Smooth muscle cell (in vitro differentiated cells): ENCODE data around the gene AIFM3. TPM values are rescaled to one million over a fixed set of nuclear protein-coding genes. Genes with fewer than 3 reads are reported as not detected.
"Not testable (repeated sequence)": the region's sequence is repeated elsewhere in the genome, so short reads cannot be mapped to it uniquely, and the experiment has no call there.

ENCODE experiments used
- DNase-seq: peaks from one replicate; lab custom pipeline; 2025; ENCODE audit not compliant: unreplicated experiment; lab: John Stamatoyannopoulos, UW
- H2AFZ ChIP-seq: fragments of 200-600 bp; sonication (generic); 2 replicates; pipeline ENCODE4 v1.6.0; 2016; ENCODE audit warnings: antibody characterized with exemption, low read depth, mild to moderate bottlenecking
- H3F3A ChIP-seq: fragments of 200-600 bp; sonication (generic); 2 replicates; pipeline ENCODE4 v1.6.0; 2017; ENCODE audit warnings: antibody characterized with exemption, low read depth
- H3K27ac ChIP-seq: fragments of 200-600 bp; sonication (generic); 2 replicates; pipeline ENCODE4 v1.5.1; 2016; ENCODE audit warnings: low read depth, mild to moderate bottlenecking
- H3K27me3 ChIP-seq: fragments of 200-600 bp; sonication (generic); 2 replicates; pipeline ENCODE4 v1.6.1; 2016; ENCODE audit warnings: low read depth, mild to moderate bottlenecking
- H3K36me3 ChIP-seq: fragments of 200-600 bp; sonication (generic); 2 replicates; pipeline ENCODE4 v1.5.1; 2016; ENCODE audit warnings: low read depth
- H3K4me1 ChIP-seq: fragments of 200-600 bp; sonication (generic); 2 replicates; pipeline ENCODE4 v1.5.1; 2016; ENCODE audit warnings: low read depth
- H3K4me2 ChIP-seq: fragments of 200-600 bp; sonication (generic); 2 replicates; pipeline ENCODE4 v1.6.0; 2016; ENCODE audit warnings: mild to moderate bottlenecking
- H3K4me3 ChIP-seq: fragments of 200-600 bp; sonication (generic); 2 replicates; pipeline ENCODE4 v1.5.1; 2016; ENCODE audit warnings: mild to moderate bottlenecking
- H3K79me2 ChIP-seq: fragments of 200-600 bp; sonication (generic); 2 replicates; pipeline ENCODE4 v1.6.0; 2016; ENCODE audit warnings: low read depth, mild to moderate bottlenecking
- H3K9ac ChIP-seq: fragments of 200-600 bp; sonication (generic); 2 replicates; pipeline ENCODE4 v1.6.0; 2016; ENCODE audit warnings: low read depth
- H3K9me3 ChIP-seq: fragments of 200-600 bp; sonication (generic); replicated peaks from 2 replicates; pipeline ENCODE4 v1.5.1; 2016; ENCODE audit warnings: low read depth
- H4K20me1 ChIP-seq: fragments of 200-600 bp; sonication (generic); 2 replicates; pipeline ENCODE4 v1.6.0; 2016; ENCODE audit warnings: low read depth
- CTCF ChIP-seq: fragments of 200-600 bp; sonication (generic); IDR thresholded peaks from 2 replicates; pipeline ENCODE4 v1.5.1; 2017; ENCODE audit warnings: borderline replicate concordance, mild to moderate bottlenecking, antibody characterized with exemption; ENCODE audit not compliant: insufficient read depth, poor library complexity, severe bottlenecking
- WGBS: methylation state at CpG from one replicate; pipeline ENCODE4 v1.1.7; 2016; ENCODE audit warnings: low lambda C conversion rate; 5-methylcytosine and 5-hydroxymethylcytosine counted together
- polyA plus RNA-seq: library from polyadenylated mRNA; unstranded; fragments of >200 nt; fragmentation: Nextera tagmentation; extraction: Ambion mirVana; gene quantifications from 2 replicates; pipeline ENCODE4 v1.2.1, GENCODE V29; 2016
- total RNA-seq: library from RNA; depleted of rRNA; stranded (reverse); fragments of >200 nt; gene quantifications from 2 replicates; pipeline ENCODE4 v1.2.3, GENCODE V29; 2014

AIFM3 gene
- total and polyA plus RNA-seq, 2 experiments from 2014 or later, result 0.85 TPM; not detected in 1

GRCh38 chr22:21001601-21002325 is 34.7 kb downstream of the AIFM3 start, which contains the start of gene THAP7:
Gene THAP7, minus strand, starts transcription at chr22:21002118. Its CDS starts 207 bp downstream, at chr22:21001911.
- Histone ChIP-seq H3K4me1 (peaks cover 13% of the 10 kb centered on the region), H4K20me1 (no peaks in the 10 kb centered on the region), H3K27ac (peak within 1 kb of the TSS; percentile 98), H3K9ac (peak within 1 kb of the TSS; percentile 97), H2AFZ (peak within 1 kb of the TSS; percentile 81), H3K4me2 (peak within 1 kb of the TSS; percentile 97), H3K36me3 (no peaks in the 10 kb centered on the region), H3K27me3 (no peaks in the 10 kb centered on the region), H3K9me3 (no peaks in the 10 kb centered on the region), H3K4me3 (peak within 1 kb of the TSS; percentile 88), H3F3A (peaks cover 6% of the 10 kb centered on the region), H3K79me2 (peaks cover 9% of the 10 kb centered on the region)
- WGBS, result 1% methylated on average over 80 of the region's 83 CpGs
- TF ChIP-seq CTCF, result no peak
- DNase-seq, result peak; percentile 98

GRCh38 chr22:21003782-21004181 is 36.7 kb downstream of the AIFM3 start:
- H3K4me3 ChIP-seq, result no peak overlapping the region
- no peak for TF ChIP-seq CTCF

DNA sequence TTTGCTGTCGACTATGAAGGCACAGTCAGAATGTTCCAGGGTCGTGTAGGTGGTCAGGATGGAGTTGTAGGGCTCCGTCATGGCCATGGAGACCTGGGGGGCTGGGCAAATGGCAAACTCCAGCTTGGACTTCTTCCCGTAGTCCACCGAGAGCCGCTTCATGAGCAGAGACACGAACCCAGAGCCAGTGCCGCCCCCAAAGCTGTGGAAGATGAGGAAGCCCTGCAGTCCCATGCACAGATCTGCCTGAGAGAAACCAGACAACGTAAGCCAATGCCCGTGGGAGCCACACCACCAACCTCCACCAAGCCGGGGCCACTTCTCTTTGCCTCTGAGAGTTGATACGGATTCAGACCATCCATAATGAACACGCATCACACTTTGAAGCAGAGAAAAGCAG is 42.2 kb downstream of the AIFM3 start:
- not testable (repeated sequence) for DNase-seq, H3K79me2 ChIP-seq, H3K27ac ChIP-seq, H3K4me1 ChIP-seq, H3K36me3 ChIP-seq, H3F3A ChIP-seq, H4K20me1 ChIP-seq, H3K4me2 ChIP-seq, H3K9ac ChIP-seq, H3K4me3 ChIP-seq, H3K27me3 ChIP-seq, H3K9me3 ChIP-seq, H2AFZ ChIP-seq
- WGBS, result 92% methylated on average over 13 of the region's 13 CpGs

More at GRCh38 chr22:21003782-21004181, 36.7 kb downstream of the AIFM3 start:
- WGBS, result 89% methylated on average over 4 of the region's 4 CpGs
- H3K4me2 ChIP-seq, result peak overlapping the region; percentile 97
- no peaks in the 10 kb centered on the region for H3K36me3 ChIP-seq
- peaks cover 9% of the 10 kb centered on the region for H3K79me2 ChIP-seq
- H4K20me1 ChIP-seq, result no peaks in the 10 kb centered on the region
- no peaks in the 10 kb centered on the region for H3K9me3 ChIP-seq
- peaks cover 6% of the 10 kb centered on the region for H3F3A ChIP-seq
- peaks cover 13% of the 10 kb centered on the region for H3K4me1 ChIP-seq
- no peaks in the 10 kb centered on the region for H3K27me3 ChIP-seq
- no peak overlapping the region for H3K27ac ChIP-seq
- DNase-seq, result no peak
- no peak overlapping the region for H2AFZ ChIP-seq
- H3K9ac ChIP-seq, result no peak overlapping the region

DNA sequence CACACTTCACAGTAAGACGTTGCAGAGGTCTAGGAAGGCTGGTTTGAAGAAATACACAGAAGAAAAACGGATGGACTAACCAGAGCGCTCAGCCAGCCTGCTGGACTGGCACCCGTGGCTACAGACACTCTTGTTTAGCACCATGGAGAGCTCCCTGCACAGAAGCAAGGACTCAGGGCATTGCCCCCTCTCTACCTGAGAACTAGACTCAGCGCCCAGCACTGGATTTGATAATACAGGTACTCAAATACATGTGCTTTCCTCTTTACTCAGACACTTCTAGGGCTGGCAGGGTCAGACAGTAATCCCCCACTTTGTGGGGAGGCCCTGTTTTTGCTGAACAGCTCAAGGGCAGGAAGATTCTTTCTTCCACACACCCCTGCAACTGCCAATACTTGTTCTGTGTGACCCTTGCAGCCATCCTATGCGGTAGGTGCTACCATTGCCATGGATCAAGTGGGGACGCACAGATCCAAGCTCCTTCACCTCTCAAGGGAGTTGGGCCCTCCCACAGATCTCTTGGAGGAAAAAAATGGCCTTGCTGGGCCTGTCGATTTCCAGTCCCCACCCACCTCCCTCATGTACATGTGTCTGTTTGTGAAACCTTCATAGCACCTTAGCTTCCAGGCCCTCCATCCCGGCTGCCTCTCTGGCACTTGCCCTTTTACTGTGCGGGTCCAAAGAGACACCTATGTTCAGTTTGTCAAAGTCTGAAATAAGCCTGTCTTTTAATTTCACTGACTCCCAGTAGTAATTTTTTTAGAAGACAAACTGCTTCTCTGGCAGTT is 42.8 kb downstream of the AIFM3 start:
- no peak overlapping the region for H3K9ac ChIP-seq
- H3K27me3 ChIP-seq, result no peaks in the 10 kb centered on the region
- no peaks in the 10 kb centered on the region for H4K20me1 ChIP-seq
- no peak overlapping the region for H3K4me3 ChIP-seq
- H3K4me1 ChIP-seq, result peaks cover 11% of the 10 kb centered on the region
- H3K79me2 ChIP-seq, result no peaks in the 10 kb centered on the region
- no peak for DNase-seq
- no peak overlapping the region for H3K4me2 ChIP-seq
- no peak overlapping the region for H2AFZ ChIP-seq
- H3K27ac ChIP-seq, result no peak overlapping the region
- 64% methylated on average over 10 of the region's 10 CpGs for WGBS
- TF ChIP-seq CTCF, result no peak
- peaks cover 5% of the 10 kb centered on the region for H3F3A ChIP-seq
- no peaks in the 10 kb centered on the region for H3K36me3 ChIP-seq
- no peaks in the 10 kb centered on the region for H3K9me3 ChIP-seq
